Kidney (tissue), 14 donors: ENCODE results near the gene FCHO1. TPM values are rescaled to one million over a fixed set of nuclear protein-coding genes. Genes with fewer than 3 reads are reported as not detected.
A peak's percentile ranks its signal among the peaks of the same experiment; 100 is the strongest.

Experiments
- DNase-seq, 5 donors: peaks; one replicate each; pipeline ENCODE4 v3.0.0-alpha.2; 2013 to 2020
- FAIRE-seq: peaks from 2 replicates; lab custom pipeline; 2012; peaks lifted over from hg19 to GRCh38; lab: Jason Lieb, UNC
- H3K27ac ChIP-seq, 2 donors: one replicate each; pipeline ENCODE4 v1.7.0; 2013; ENCODE audit warnings: low read depth in 2 of 2, low read length in 2 of 2, inconsistent platforms in 1 of 2
- H3K27me3 ChIP-seq: one replicate; pipeline ENCODE4 v1.7.1; 2013; ENCODE audit warnings: low read length, inconsistent platforms; ENCODE audit not compliant: control insufficient read depth, insufficient read depth
- H3K36me3 ChIP-seq, 3 donors: one replicate each; pipeline versions ENCODE4 v1.7.0 to v1.7.1; 2013; ENCODE audit warnings: low read length in 3 of 3, control low read depth in 1 of 3, inconsistent platforms in 1 of 3; ENCODE audit not compliant: insufficient read depth in 3 of 3, control insufficient read depth in 2 of 3
- H3K4me1 ChIP-seq, 3 donors: one replicate each; pipeline versions ENCODE4 v1.7.0 to v1.7.1; 2013; ENCODE audit warnings: low read length in 3 of 3, inconsistent platforms in 1 of 3, low read depth in 1 of 3; ENCODE audit not compliant: control insufficient read depth in 2 of 3, insufficient read depth in 2 of 3
- H3K4me3 ChIP-seq, 3 donors: one replicate each; pipeline versions ENCODE4 v1.7.0 to v1.8.1; 2013; ENCODE audit warnings: low read length in 3 of 3, control low read depth in 1 of 3, inconsistent platforms in 1 of 3
- H3K9ac ChIP-seq, 3 donors: one replicate each; pipeline versions ENCODE4 v1.7.0 to v1.7.1; 2013; ENCODE audit warnings: low read length in 3 of 3, control low read depth in 1 of 3, inconsistent platforms in 1 of 3
- H3K9me3 ChIP-seq, 3 donors: one replicate each; pipeline versions ENCODE4 v1.7.0 to v1.7.1; 2013; ENCODE audit warnings: low read length in 3 of 3, control low read depth in 1 of 3, inconsistent platforms in 1 of 3; ENCODE audit not compliant: control insufficient read depth in 2 of 3, insufficient read depth in 1 of 3
- intact Hi-C: fragments of 100-400 bp; cut with DNase I; formaldehyde crosslinking; loops from one replicate; pipeline ENCODE4 v1.11.1; 2022
- polyA plus RNA-seq: library from polyadenylated mRNA; stranded (reverse); fragments of 350-450 nt; fragmentation: Illumina TruSeq; extraction: RNeasy Lipid Tissue Mini Kit (QIAGEN cat#74804); gene quantifications from one replicate; pipeline ENCODE4 v1.2.3, GENCODE V29; 2014; ENCODE audit warnings: low read depth, low replicate concordance; ENCODE audit not compliant: insufficient read depth
- total RNA-seq: library from RNA; stranded (reverse); fragmentation: NEBNext Ultra II Directional; extraction: Animal tissue kit (Norgen Biotek cat#: 25700); gene quantifications from one replicate; pipeline ENCODE4 v1.2.1, GENCODE V29; 2021
- TF ChIP-seq, protein P1 (sequence below): IDR thresholded peaks from 3 replicates; pipeline ENCODE4 v1.5.1; 2012; ENCODE audit warnings: mild to moderate bottlenecking, moderate library complexity, borderline replicate concordance; ENCODE audit not compliant: insufficient read depth; ENCODE audit errors: extremely low read depth
- donor health status: control.
- donor health status: control.
- donor health status: control.
- donor health status: control.
- donor health status: control.
- donor health status: DM: yes; HTN: yes; CAD: no.
- donor health status: Normal renal cell carcinoma (clear cell type).

FCHO1 gene
- total and polyA plus RNA-seq, 2 donors from 2014 or later: 0.52 to 5.9 TPM

DNA sequence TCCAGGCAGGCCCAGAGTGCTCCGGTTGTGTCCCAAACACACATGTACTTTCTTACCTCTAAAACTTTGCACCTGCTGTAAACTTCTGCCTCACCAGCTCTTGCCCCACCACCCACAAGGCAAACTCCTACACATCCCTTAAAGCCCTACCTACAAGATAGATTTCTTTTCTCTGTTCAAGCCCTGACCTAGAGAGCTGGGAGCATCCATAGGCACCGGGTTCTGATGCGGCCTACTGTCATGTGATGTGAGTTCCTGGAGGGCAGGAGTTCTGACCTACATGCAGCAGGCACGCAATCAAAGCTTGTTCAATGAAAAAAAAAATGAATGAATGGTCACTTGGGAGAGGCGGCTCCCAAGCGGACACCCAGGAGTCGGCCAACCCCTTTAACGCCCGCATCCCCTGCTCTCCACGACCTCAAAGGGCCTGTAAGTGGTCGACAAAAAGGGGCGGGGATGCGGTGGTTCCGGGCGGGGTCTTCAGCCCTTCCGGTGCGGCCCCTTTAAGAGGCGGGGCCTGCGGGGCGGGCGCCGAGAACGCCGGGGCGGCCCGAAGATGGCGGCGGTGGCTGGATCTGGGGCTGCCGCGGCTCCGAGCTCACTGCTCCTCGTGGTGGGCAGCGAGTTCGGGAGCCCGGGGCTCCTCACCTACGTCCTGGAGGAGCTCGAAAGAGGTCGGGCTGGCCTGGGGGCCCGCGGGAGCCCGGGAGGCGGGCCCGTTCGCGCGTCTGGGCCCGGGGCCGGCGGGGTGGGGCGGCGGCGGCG, 32.1 kb upstream of the FCHO1 start, which contains the start of gene MAP1S:
TSS of gene MAP1S (plus strand) at position 534 of the 765 bp plus-strand sequence. CDS start at position 557, 23 bp downstream.
- H3K27me3 ChIP-seq: no peaks in the 10 kb centered on the region
- intact Hi-C loops: no loop called here

DNA sequence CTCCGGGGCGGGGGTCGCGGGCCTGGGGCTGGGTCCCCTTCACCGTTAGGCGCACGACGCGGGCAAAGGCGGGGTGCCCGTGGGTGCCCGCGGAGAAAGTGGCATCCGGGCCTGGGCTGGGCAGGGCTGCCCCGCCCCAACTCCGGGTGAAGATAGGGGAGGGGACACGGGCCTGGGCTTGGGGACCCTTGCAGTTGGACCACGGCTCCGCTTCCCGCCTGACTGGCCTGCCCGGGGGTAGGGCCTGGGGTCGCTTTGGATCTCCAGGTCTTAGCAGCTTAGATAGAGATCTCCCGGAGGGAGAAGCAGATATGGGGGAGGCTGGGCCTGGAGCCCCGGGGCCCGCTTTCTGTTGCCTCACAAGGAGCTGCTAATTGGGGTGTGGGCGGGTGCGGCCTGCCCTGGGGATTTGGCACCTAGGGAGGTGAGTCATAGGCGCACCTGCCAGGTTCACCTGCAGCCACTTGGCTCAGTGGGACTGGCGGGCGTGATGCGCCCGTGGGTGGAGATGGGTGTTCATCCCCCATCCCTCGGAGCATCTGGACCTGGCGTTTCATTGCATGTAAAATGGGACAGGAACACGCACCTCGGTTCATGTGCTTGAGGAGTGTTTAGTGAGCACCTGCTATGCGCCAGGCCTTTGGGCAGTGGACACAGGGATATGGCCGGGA, 31.4 kb upstream of the FCHO1 start:
- H3K36me3 ChIP-seq: peaks cover 0 to 3% (median 0%) of the 10 kb centered on the region in 3 donors
- H3K9me3 ChIP-seq: no peaks in the 10 kb centered on the region
- no peaks in the 10 kb centered on the region for H3K27me3 ChIP-seq
- peak overlapping the region; percentile 58 to 80 (median 79) for H3K4me3 ChIP-seq
- DNase-seq (peak in 3 of 5 donors; percentile 26 to 86 (median 65)), FAIRE-seq (no peak)
- intact Hi-C loops: no loop called here
- peaks cover 0 to 26% (median 7%) of the 10 kb centered on the region in 3 donors for H3K4me1 ChIP-seq
- no peak overlapping the region for H3K27ac ChIP-seq
- TF ChIP-seq, protein P1, sequence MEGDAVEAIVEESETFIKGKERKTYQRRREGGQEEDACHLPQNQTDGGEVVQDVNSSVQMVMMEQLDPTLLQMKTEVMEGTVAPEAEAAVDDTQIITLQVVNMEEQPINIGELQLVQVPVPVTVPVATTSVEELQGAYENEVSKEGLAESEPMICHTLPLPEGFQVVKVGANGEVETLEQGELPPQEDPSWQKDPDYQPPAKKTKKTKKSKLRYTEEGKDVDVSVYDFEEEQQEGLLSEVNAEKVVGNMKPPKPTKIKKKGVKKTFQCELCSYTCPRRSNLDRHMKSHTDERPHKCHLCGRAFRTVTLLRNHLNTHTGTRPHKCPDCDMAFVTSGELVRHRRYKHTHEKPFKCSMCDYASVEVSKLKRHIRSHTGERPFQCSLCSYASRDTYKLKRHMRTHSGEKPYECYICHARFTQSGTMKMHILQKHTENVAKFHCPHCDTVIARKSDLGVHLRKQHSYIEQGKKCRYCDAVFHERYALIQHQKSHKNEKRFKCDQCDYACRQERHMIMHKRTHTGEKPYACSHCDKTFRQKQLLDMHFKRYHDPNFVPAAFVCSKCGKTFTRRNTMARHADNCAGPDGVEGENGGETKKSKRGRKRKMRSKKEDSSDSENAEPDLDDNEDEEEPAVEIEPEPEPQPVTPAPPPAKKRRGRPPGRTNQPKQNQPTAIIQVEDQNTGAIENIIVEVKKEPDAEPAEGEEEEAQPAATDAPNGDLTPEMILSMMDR: no peak
- peak overlapping the region; percentile 39 to 64 (median 43) for H3K9ac ChIP-seq

More for the DNA sequence above, 32.1 kb upstream of the FCHO1 start, which contains the start of gene MAP1S:
- peak; percentile 78 to 87 (median 86) for DNase-seq
- Histone ChIP-seq H3K9ac (peak within 1 kb of the TSS; percentile 39 to 64 (median 43)), H3K4me1 (peaks cover 0 to 26% (median 7%) of the 10 kb centered on the region in 3 donors), H3K36me3 (no peaks in the 10 kb centered on the region), H3K27ac (no peak within 1 kb of the TSS), H3K4me3 (peak within 1 kb of the TSS; percentile 58 to 80 (median 79)), H3K9me3 (no peaks in the 10 kb centered on the region)
- TF ChIP-seq, protein P1: no peak
- FAIRE-seq: no peak

DNA sequence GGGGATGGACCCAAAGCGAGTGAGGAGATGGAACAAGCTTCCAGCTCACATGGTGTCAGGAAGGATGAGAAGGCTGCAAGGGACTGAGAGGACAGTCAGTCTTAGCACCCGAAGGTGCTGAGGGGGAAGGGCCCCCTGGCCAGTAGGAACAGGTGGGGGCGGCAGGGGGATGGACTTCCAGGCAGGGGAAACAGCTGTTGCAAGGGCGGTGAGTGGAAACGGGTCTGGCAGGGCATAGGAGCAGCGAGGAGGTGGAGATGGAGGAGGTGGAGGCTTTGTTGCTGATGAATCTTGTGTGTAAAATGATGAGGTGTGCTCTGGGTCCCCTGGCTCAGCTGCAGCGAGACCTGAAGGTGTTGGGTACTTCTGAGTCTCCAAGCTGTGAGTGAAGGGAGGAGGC, 30.8 kb upstream of the FCHO1 start:
- H3K9ac ChIP-seq: peak overlapping the region; percentile 39 to 64 (median 43)
- intact Hi-C loops: no loop called here
- H3K27ac ChIP-seq: no peak overlapping the region
- TF ChIP-seq, protein P1: no peak
- FAIRE-seq (no peak), DNase-seq (no peak)
- peak overlapping the region; percentile 58 to 80 (median 79) for H3K4me3 ChIP-seq
- peaks cover 0 to 8% (median 5%) of the 10 kb centered on the region in 3 donors for H3K36me3 ChIP-seq
- H3K27me3 ChIP-seq: no peaks in the 10 kb centered on the region
- peaks cover 0 to 26% (median 7%) of the 10 kb centered on the region in 3 donors for H3K4me1 ChIP-seq
- H3K9me3 ChIP-seq: no peaks in the 10 kb centered on the region
